Activated naive CD8-positive, alpha-beta T cell (primary cell): ENCODE measurements around the gene RING1.
"Not testable (repeated sequence)": the region's sequence is repeated elsewhere in the genome, so short reads cannot be mapped to it uniquely, and the experiment has no call there.

Experiments used
- H3K27ac Mint-ChIP-seq: one replicate; pipeline ENCODE4 v1.8.0; 2021; ENCODE audit warnings: mixed read lengths
- H3K27me3 Mint-ChIP-seq: one replicate; pipeline ENCODE4 v1.8.0; 2021; ENCODE audit warnings: mixed read lengths
- H3K36me3 Mint-ChIP-seq: one replicate; pipeline ENCODE4 v1.8.0; 2021; ENCODE audit warnings: mixed read lengths
- H3K4me1 Mint-ChIP-seq: one replicate; pipeline ENCODE4 v1.8.0; 2021; ENCODE audit warnings: low read depth, mixed read lengths
- H3K4me3 Mint-ChIP-seq: one replicate; pipeline ENCODE4 v1.8.0; 2021; ENCODE audit warnings: mild to moderate bottlenecking, mixed read lengths
- H3K9me3 Mint-ChIP-seq: one replicate; pipeline ENCODE4 v1.8.0; 2021; ENCODE audit warnings: low read depth, mixed read lengths

Gene RING1

DNA sequence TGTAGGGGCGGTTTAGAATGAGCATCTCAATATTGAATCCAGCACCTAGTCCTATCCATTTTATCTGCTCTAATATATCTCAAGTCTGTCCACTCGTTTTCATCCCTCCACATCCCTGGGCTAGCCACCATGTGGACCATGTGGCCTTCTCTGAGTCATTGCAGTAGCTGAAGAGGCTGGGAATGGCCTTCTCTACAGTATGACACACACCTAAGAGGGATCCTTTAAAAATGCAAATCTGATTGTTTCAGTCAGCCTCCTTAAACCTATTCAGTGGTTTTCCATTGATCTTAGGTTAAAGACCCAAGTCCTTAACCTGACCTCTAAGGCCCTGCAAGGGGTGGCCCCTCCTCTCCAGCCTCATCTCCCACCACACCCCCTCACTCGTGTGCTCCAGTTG lies 9.4 kb downstream of the RING1 start:
- Mint-ChIP-seq H3K9me3 (no peaks in the 10 kb centered on the region), H3K4me3 (no peak overlapping the region), H3K4me1 (peaks cover 33% of the 10 kb centered on the region), H3K27ac (no peak overlapping the region), H3K27me3 (peaks cover 4% of the 10 kb centered on the region), H3K36me3 (no peaks in the 10 kb centered on the region)

DNA sequence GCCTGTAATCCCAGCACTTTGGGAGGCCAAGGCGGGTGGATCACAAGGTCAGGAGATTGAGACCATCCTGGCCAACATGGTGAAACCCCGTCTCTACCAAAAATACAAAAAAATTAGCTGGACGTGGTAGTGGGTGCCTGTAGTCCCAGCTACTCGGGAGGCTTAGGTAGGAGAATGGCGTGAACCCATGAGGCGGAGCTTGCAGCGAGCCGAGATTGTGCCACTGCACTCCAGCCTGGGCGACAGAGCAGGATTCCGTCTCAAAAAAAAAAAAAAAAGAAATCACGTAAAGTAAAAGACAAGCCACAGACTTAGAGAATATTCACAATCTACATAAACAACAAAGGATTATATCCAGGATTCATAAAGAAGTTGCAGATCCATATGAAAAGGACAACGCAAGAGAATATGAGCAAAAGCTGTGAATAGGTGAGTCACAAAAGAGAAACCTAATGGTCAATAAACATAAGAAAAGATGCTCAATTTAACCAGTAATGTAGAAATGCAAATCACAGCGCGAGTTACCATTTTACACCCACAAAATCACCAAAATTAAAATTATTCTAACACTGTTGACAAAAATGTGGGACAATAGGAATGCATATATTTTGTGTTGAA lies 18.3 kb downstream of the RING1 start:
- H3K4me3 Mint-ChIP-seq, H3K9me3 Mint-ChIP-seq, H3K36me3 Mint-ChIP-seq, H3K27ac Mint-ChIP-seq, H3K4me1 Mint-ChIP-seq, H3K27me3 Mint-ChIP-seq: not testable (repeated sequence)

DNA sequence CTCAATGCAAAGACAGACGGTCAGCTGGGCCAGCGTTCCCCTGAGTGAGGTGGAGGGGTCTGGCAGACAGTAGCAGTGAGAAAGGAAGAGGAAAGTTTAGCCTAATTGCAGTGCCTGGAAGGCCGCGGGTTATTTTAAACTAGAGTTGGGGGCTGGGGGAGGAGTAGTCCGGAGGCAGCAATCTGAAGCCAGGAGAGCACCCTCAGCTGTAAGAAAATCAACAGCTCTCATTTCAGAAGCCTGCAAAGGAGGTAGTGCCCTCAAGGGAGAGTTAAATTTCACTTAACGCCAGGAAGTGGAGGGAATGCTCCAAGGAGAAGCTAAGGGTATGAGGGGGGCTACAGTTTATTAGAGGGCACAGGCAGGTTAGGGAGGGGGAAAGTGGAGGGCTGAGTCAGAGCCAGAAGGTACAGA lies 26.9 kb downstream of the RING1 start:
- Mint-ChIP-seq H3K36me3 (no peaks in the 10 kb centered on the region), H3K9me3 (no peaks in the 10 kb centered on the region), H3K4me3 (no peak overlapping the region), H3K4me1 (no peaks in the 10 kb centered on the region), H3K27ac (no peak overlapping the region), H3K27me3 (peaks cover 4% of the 10 kb centered on the region)

DNA sequence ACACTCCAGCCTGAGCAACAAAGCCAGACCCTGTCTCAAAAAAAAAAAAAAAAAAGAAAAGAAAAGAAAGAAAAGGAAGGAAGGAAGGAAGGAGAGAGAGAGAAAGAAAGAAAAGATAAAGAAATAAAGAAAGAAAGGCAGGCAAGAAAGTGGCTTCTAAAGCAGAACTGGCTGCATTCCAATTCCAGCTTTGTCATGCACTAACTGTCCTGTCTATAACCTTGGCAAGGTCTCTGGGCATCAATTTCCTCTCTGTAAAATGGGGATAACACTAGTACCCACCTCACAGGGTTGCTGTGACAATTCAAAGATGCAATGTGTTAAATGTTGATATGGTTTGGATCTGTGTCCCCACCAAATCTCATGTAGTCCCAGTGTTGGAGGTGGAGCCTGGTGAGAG lies 28.0 kb downstream of the RING1 start:
- Mint-ChIP-seq H3K36me3 (no peaks in the 10 kb centered on the region), H3K9me3 (no peaks in the 10 kb centered on the region), H3K27ac (no peak overlapping the region), H3K27me3 (peaks cover 4% of the 10 kb centered on the region), H3K4me1 (peaks cover 2% of the 10 kb centered on the region), H3K4me3 (no peak overlapping the region)

DNA sequence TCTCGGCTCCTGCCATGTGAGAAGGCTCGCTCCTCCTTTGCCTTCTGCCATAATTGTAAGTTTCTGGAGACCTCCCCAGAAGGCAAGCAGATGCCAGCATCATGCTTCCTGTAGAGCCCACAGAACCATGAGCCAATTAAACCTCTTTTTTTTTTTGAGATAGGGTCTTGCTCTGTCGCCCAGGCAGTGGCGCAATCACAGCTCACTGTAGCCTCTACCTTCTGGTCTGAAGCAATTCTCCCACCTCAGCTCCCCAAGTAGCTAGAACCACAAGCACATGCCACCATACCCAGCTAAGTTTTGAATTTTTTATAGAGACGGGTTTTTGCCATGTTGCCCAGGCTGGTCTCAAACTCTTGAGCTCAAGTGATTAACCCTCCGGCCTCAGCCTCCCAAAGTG lies 28.6 kb downstream of the RING1 start:
- Mint-ChIP-seq H3K27ac (no peak overlapping the region), H3K9me3 (no peaks in the 10 kb centered on the region), H3K36me3 (no peaks in the 10 kb centered on the region), H3K4me3 (no peak overlapping the region), H3K4me1 (peaks cover 3% of the 10 kb centered on the region), H3K27me3 (peaks cover 4% of the 10 kb centered on the region)

DNA sequence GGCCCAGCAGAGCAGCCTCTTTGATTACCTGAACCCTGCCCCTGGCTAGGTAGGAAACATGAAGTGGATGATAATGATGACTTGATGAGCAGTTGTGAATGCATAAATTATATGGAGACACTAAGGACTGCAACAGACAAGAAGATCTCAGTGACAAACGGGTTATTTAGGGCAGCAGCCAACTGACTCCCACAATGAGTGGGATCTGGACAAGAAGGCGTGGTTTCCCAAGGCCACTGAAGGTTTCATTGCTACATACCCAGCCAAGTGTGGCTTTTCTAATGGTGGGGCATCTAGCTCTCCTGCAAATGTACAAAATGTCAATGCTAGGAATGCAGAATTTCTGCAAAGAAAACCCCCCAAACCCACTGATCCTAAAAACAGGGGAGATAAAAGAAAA lies 29.4 kb downstream of the RING1 start:
- Mint-ChIP-seq H3K4me1 (peaks cover 9% of the 10 kb centered on the region), H3K27me3 (peaks cover 3% of the 10 kb centered on the region), H3K36me3 (no peaks in the 10 kb centered on the region), H3K27ac (no peak overlapping the region), H3K4me3 (no peak overlapping the region), H3K9me3 (no peaks in the 10 kb centered on the region)

DNA sequence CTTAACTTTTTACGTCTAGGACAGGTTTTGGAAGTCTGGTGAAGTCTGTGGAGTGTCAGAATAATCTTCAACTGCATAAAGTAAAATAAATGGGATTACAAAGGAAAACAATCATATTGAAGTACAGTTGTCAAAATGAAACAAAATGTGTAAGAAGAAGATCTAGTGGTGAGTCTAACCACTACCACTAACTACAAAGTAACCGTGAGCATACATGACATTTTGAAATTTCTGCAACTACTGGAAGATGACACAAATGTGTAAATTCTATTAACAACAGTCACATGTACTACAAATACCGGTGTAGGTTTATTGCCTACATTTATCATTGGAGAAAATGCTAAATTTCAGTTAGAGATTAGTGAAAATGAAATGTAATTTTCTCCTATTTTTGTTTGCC lies 33.7 kb downstream of the RING1 start:
- Mint-ChIP-seq H3K27ac (peak overlapping the region; percentile 6), H3K36me3 (peaks cover 2% of the 10 kb centered on the region), H3K9me3 (no peaks in the 10 kb centered on the region), H3K4me3 (no peak overlapping the region), H3K4me1 (peaks cover 9% of the 10 kb centered on the region), H3K27me3 (no peaks in the 10 kb centered on the region)

DNA sequence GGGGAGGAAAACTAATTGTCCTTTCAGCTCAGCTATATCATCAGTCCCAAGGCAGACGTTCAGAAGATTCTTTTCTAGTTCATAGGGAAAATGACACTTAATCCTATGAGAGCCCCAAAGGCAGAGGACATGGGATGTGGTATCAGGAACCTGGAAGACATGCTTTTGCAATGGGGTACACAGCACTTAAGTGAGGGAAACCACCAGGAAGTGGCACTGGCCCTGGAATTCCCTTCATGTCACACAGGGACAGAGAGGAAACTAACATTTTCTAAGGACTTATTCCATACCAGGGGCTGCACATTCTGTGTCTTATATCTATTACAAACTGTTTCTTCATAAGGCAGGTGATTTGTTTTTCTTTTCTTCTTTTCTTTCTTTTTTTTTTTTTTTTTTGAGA lies 35.2 kb downstream of the RING1 start:
- Mint-ChIP-seq H3K27ac (no peak overlapping the region), H3K9me3 (no peaks in the 10 kb centered on the region)

DNA sequence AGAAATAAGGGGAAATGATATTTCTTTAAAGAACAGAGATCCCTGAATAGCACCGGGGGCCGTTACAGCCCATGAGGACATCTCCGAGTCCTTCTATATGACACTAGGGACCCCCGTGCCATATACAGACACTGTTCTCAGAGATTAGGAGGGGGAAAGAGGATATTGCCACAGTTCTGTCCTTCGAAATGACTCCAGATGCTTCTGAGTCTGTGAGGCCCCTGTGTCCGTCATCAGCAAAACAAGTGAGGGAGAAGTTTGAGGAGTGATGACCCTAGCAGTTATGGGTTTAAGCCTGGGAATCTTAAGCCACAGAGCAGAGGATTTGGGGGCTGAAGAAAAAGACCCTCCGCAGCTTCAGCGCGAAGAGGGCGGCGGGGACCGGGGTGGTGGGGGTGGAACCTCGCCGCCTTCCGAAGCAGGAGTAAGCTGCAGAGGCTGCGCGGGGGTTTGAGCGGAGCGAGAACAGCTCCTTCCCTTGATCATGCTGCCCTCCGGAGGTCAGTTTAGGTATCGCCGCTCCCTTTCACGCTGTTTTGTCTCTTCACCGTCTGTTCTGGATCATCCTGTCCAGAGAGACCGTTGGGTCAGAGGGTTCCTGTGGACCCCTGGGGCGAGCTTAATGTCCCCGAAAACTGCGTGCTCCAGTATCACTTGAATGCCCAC lies 39.8 kb downstream of the RING1 start:
- H3K4me3 Mint-ChIP-seq: peak overlapping the region; percentile 90
- H3K36me3 Mint-ChIP-seq: peaks cover 11% of the 10 kb centered on the region
- H3K27me3 Mint-ChIP-seq: no peaks in the 10 kb centered on the region
- peak overlapping the region; percentile 91 for H3K27ac Mint-ChIP-seq
- H3K4me1 Mint-ChIP-seq: peaks cover 32% of the 10 kb centered on the region
- H3K9me3 Mint-ChIP-seq: no peaks in the 10 kb centered on the region

More for the DNA sequence above, 35.2 kb downstream of the RING1 start:
- Mint-ChIP-seq H3K4me3 (no peak overlapping the region), H3K36me3 (peaks cover 2% of the 10 kb centered on the region), H3K4me1 (peaks cover 14% of the 10 kb centered on the region), H3K27me3 (no peaks in the 10 kb centered on the region)

DNA sequence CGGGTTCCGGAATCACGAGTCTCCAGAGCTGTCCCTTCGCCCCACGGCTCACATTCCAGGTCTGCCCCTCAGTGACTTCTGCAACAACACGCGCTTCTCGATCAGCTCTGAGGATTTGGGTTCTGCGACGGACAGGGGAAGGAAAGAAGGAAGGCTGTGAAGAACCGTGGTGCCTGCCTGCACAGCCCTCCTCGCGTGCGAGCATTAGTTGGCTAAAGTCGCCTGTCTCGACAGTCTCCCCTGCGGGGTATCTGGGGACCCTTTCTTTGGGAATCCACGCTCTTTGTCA lies 40.3 kb downstream of the RING1 start:
- Mint-ChIP-seq H3K9me3 (no peaks in the 10 kb centered on the region), H3K36me3 (peaks cover 11% of the 10 kb centered on the region), H3K4me3 (peak overlapping the region; percentile 90), H3K27ac (peak overlapping the region; percentile 91), H3K4me1 (peaks cover 32% of the 10 kb centered on the region), H3K27me3 (no peaks in the 10 kb centered on the region)

DNA sequence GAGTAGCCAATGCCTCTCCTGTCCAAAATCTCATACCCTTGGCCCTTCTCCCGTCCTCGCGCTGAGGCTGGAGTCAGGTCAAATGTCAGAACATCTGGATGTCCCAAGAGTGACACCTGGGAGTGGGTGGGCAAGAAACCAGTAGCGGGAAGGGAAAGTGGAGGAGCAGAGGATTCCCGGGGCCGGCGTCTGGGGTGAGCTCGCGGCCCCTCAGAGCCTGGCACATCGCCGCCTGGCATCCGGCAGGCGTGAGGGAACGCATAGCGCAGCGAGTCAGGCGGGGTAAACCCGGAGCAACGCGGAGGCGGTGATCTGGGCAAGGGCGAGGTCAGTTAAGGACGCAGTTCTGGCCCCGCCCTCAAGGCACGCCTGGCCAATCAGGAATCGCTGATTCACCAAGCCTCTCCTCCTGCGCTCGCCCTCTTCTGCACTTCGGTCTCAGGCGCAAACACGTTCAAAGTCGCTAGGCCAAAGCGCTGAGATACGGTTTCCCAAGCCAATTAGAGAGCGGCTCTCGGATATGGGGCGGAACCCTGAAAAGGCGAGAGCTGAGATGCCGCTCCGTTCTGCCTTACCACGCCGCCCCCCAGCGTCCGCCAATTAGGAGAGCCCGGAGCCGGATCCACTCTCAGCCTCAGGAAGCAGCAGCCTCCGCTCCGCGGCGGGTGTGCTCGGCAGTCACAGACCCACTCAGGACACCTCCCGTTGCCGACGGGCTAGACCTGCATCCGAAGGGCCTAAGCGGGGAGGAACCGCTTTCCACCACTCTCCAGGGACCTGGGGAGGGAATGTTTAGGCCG lies 40.8 kb downstream of the RING1 start:
- H3K27ac Mint-ChIP-seq: peak overlapping the region; percentile 91
- H3K9me3 Mint-ChIP-seq: no peaks in the 10 kb centered on the region
- H3K4me3 Mint-ChIP-seq: peak overlapping the region; percentile 90
- peaks cover 11% of the 10 kb centered on the region for H3K36me3 Mint-ChIP-seq
- peaks cover 32% of the 10 kb centered on the region for H3K4me1 Mint-ChIP-seq
- no peaks in the 10 kb centered on the region for H3K27me3 Mint-ChIP-seq

DNA sequence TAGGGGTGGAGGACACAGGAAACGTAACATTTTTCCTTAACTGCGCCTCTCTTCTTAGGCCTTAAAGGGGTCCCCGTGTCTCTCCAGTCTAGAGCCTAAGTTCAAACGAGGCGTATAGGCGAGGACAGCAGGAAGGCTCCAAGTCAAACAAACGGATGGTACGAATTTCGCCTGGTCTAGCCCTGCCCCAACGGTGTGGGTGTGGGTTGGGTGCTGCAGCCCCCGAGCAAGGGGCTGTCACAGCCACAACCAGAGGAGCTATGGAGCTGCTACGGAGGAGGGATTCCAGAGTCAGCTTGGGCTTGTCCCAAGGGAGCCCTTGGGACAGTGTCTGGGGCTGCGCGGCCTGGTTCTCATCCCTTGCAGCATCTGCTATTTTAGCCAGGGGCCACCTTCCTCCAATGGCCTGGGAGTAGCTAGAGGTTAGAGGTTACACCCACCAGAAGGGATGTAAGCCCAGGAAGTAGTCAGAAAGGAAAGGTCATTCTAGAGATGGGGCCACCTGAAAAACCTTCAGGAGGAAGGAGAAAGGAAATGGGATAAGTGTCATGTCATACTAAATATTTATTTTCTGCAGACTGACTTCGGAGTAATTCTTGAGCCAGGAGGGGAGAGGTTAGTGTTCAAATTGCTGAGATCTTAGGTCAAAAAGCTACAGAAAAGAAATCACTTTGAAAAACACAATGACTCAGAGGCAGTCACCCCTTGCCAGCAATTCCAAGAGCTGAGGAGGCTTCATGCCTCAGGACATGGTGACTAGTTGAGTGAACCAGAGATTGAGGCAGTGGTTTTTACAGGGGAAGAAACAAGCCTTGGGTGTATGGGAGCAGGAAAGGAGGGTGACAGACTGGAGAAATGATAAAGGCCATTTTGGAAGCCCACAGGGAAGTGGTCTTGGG lies 41.7 kb downstream of the RING1 start:
- peak overlapping the region; percentile 90 for H3K4me3 Mint-ChIP-seq
- H3K36me3 Mint-ChIP-seq: peaks cover 11% of the 10 kb centered on the region
- peaks cover 32% of the 10 kb centered on the region for H3K4me1 Mint-ChIP-seq
- H3K27ac Mint-ChIP-seq: peak overlapping the region; percentile 91
- H3K9me3 Mint-ChIP-seq: no peaks in the 10 kb centered on the region
- no peaks in the 10 kb centered on the region for H3K27me3 Mint-ChIP-seq

DNA sequence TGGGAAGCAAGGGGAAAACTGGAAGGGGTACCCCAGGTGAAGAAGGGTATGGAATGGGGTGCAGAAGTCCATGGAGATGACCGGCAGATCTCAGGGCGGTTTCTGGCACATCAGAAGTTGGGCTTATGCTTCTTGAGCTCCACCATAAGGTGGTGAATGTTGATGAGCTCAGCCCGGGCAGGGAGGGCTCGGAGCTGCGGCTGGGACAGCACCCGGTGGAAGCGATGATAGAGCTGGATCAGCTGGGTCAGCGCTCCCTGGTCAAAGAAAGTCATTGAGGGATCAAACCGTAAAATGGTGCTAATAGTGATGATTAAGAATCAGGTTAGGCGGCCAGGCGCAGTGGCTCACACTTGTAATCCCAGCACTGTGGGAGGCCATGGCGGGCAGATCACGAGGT lies 42.4 kb downstream of the RING1 start:
- Mint-ChIP-seq H3K4me3 (peak overlapping the region; percentile 90), H3K9me3 (no peaks in the 10 kb centered on the region), H3K36me3 (peaks cover 11% of the 10 kb centered on the region), H3K4me1 (peaks cover 32% of the 10 kb centered on the region), H3K27ac (peak overlapping the region; percentile 91), H3K27me3 (no peaks in the 10 kb centered on the region)

DNA sequence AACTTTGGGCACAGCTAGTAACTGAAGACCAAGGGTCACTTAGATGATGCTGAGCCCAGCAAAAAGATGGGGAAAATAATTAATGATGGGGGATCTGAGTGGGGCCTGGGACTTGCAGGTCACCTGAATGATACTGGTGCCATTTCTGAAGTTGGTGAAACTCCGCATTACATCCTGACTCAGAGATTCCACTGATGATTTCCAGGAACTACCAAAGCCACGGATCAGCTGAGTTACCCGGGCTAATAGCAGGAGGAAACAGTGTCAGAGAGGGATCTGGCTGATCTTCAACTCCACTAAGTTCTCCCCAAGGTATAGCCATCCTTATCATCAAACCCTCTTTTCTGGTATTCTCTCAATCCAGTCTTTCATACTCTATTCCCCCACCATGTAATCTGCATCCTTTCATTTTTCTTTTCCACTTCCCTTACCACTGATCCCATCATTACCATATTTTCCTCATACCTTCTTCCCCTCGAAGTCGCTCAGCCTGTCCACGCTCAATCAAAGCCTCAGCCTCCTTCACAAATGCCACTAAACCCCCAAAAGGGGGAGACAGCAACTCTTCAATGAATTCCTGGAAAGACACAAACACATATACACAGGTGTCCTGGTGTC lies 43.2 kb downstream of the RING1 start:
- H3K4me3 Mint-ChIP-seq: peak overlapping the region; percentile 76
- H3K9me3 Mint-ChIP-seq: no peaks in the 10 kb centered on the region
- peaks cover 32% of the 10 kb centered on the region for H3K4me1 Mint-ChIP-seq
- no peaks in the 10 kb centered on the region for H3K27me3 Mint-ChIP-seq
- peaks cover 8% of the 10 kb centered on the region for H3K36me3 Mint-ChIP-seq
- peak overlapping the region; percentile 74 for H3K27ac Mint-ChIP-seq
